COR-L47 (cell line): ENCODE measurements around the gene CISD1.
A peak's percentile ranks its signal among the peaks of the same experiment; 100 is the strongest.
"Not testable (repeated sequence)": the region's sequence is repeated elsewhere in the genome, so short reads cannot be mapped to it uniquely, and the experiment has no call there.

Source experiments
- DNase-seq: peaks from one replicate; lab custom pipeline; 2025; lab: John Stamatoyannopoulos, UW

The CISD1 gene

DNA sequence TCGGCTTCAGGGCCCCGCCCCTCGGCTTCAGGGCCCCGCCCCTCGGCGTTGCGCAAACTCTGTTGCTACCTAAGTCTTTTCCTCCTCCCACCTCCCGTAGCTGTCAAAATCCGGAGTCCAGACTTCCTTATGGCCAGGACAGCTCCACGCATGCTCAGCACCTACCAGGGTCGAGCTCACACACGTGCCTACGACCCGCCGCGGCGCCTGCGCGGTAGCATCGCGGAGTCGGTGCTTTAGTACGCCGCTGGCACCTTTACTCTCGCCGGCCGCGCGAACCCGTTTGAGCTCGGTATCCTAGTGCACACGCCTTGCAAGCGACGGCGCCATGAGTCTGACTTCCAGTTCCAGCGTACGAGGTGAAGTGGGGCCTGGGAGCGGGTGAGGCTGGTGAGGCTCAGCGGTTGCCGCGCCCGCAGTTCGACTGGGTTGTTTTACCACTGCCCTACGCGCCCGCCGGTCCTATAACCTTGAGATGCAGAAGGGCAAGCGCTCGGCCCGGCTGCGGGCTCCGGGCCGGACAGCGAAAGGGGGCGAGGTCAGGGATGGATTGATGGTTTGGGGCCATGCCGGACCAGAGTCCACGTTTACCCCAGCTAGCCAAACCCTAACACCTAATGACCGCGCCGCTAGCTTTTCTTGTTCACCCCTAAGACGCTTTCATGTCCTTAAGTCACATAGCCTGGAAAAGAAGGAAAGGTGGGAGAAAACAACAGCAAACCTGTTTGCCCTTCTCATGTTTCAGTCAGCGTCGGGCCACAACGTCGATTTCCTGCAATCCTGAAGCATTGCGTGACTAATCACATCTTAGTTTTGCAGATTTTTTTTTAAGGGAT lies at the start of gene CISD1:
TSS of gene CISD1 (plus strand) at position 217 of the 836 bp plus-strand sequence. CDS start at position 329, 112 bp downstream.
- DNase-seq = peak; percentile 99

DNA sequence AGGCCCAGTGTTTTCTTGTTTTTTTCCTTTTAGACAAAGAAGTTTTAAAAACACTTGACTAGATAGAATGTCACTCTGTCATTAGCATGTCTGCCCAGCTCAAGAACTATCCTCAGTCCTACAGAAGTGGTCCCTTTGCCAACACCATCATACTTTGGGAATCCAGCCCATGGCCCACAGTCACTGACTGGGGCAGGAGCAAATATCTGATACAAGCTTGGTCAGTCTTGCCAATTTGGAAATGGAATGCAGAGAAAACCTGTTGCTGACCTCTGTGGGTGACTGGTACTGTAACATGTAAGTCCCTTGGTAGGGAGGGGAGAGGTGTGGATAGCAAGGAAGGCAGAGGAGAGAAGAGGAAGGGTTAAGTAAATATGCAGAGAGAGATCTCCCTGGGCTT lies 49.1 kb upstream of the CISD1 start:
- no peak for DNase-seq

DNA sequence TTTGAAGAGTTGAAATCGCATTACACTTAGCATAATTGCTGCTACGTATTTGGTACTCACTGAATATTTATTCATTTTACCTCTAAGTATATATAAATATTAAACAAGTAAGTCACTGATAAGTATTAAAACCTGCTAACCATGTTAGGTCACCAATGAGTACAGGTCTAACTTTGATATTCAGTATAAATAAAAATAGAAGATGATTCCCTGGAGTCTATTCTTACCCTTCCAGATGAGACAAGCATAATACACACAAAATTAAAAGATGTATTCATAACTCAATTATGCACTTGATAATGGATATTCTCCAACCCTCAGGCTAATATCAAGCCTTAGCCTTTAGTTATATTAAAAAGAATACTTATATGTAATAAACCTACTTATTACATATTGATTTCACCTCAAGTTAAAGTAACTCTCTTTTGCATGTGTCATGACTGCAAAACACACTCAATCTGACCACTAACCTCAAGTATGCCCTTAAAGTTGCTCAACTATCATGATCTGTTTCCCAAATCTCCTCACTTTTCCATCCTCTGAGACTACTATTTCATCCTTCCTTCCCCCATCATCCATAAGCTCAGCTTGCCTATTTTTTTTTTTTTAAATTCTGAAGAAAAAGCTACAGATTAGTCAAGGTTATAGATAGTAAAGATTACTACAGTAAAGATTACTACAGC lies 48.1 kb upstream of the CISD1 start:
- DNase-seq = no peak

- DNase-seq = no peak
Observed at GRCh38 chr10:58225654-58226053, 43.3 kb upstream of the CISD1 start.

- DNase-seq = not testable (repeated sequence)
Observed at GRCh38 chr10:58229856-58230255, 39.1 kb upstream of the CISD1 start.

- DNase-seq = no peak
Observed at GRCh38 chr10:58237014-58237834, 31.7 kb upstream of the CISD1 start.

GRCh38 chr10:58239561-58240169 lies 29.3 kb upstream of the CISD1 start:
- no peak for DNase-seq

GRCh38 chr10:58240531-58240930 lies 28.4 kb upstream of the CISD1 start:
- DNase-seq = no peak

GRCh38 chr10:58241346-58241745 lies 27.6 kb upstream of the CISD1 start:
- no peak for DNase-seq

DNA sequence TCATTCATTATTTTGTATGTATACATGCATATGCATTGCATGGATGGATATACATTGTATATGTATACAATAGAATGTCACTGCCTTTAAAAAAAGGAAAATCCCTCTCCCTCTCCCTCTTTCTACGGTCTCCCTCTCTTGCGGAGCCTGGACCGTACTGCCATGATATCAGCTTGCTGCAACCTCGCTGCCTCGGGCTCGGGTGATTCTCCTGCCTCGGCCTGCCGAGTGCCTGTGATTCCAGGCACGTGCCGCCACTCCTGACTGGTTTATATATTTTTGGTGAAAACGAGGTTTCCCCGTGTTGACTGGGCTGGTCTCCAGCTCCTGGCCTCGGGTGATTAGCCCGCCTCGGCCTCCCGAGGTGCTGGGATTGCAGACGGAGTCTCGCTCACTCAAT lies 25.7 kb upstream of the CISD1 start:
- DNase-seq = no peak

GRCh38 chr10:58243801-58244200 lies 25.2 kb upstream of the CISD1 start:
- not testable (repeated sequence) for DNase-seq

DNA sequence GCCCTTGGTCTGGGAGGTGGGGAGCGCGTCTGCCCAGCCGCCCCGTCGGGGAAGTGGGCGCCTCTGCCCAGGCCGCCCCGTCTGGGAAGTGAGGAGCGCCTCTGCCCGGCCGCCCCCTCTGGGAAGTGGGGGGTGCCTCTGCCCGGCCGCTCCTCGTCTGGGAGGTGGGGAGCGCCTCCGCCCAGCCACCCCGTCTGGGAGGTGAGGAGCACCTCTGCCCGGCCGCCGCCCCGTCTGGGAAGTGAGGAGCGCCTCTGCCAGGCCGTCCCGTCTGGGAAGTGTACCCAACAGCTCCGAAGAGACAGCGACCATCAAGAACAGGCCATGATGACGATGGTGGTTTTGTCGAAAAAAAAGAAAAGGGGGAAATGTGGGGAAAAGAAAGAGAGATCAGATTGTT lies 24.7 kb upstream of the CISD1 start:
- DNase-seq = not testable (repeated sequence)

- DNase-seq = not testable (repeated sequence)
Observed at GRCh38 chr10:58244666-58245065, 24.3 kb upstream of the CISD1 start.

DNA sequence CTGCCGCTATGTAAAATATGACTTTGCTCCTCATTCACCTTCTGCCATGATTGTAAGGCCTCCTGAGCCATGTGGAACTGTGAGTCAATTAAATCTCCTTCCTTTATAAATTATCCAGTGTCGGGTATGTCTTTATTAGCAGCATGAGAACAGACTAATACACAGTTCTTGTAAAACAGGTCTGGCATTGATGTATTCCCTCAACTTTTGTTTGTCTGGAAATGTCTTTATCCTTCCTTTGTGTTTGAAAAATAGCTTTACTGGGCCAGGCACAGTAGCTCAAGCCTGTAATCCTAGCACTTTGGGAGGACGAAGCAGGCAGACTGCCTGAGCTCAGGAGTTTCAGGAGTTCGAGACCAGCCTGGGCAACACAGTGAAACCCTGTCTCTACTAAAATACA lies 15.8 kb upstream of the CISD1 start:
- DNase-seq = no peak

DNA sequence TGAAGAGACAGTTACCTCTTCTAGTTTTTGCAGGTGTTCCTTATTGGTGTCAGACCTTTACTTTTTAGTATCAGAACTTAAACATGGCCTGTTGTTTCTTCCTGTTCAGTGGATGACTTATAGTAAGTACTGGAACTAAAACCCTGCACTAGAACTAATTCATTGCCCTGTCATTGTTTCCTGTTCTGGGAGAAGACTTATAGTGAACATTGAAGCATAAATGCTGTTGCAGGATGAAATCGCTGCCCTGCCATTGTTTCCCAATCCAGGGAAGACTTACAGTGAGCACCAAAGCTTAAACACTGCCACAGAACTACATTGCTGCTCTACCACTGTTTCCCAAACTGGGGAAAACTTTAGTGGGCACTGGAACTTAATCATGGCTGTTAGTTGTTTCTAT lies 14.3 kb upstream of the CISD1 start:
- no peak for DNase-seq

DNA sequence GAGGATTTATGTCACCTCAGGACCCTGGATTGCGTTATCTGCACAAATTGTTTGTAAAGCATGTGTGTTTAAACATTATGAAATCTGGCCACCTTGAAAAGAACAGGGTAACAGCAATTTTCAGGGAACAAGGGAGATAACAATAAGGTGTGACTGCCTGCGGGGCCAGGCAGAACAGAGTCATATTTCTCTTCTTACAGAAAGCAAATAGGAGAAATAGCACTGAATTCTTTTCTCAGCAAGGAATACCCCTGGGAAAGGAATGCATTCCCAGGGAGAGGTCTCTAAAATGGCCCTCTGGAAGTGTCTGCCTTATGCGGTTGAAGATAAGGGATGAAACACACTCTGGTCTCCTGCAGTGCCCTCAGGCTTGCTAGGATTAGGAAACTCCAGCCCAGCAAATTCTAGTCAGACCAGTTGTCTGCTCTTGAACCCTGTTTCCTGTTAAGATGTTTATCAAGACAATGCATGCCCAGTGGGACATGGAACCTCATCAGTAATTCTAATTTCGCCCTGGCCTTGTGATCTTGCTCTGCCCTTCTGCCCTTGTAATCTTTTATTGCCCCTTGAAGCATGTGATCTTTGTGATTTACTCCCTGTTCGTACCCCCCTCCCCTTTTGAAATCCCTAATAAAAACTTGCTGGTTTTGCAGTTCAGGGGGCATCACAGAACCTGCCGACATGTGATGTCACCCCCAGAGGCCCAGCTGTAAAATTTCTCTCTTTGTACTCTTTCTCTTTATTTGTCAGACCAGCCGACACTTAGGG lies 12.8 kb upstream of the CISD1 start:
- DNase-seq = not testable (repeated sequence)

DNA sequence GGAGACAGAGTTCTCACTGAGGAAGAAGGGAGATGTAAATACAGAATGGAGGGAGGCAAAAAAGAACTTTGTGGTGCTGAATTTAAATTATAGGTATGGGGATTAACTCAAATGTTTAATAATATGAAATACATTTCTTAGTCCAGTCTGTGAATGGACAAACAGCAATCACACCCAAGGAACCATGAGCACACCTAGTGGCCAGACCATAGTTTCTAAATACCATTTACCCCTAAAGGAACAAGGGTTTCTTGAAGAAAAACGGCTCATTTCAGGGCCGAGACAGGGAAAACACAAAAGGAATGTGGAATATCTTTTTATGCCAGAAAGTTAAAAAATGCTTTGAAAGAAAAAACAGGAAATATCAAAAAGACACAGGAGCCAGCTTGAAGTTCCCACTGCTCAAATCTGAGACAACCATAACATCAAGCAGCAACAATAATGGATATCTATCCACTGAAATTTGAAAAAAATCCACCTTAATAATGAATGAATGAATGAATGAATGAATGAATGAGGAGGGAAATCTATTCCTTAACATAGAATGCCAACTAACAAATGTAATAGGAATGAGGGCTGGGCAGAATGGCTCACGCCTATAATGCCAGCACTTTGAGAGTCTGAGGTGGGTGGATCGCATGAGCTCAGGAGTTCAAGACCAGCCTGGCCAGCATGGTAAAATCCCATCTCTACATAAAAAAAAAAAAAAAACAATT lies 9.8 kb upstream of the CISD1 start:
- no peak for DNase-seq

- no peak for DNase-seq
Observed at GRCh38 chr10:58260334-58260733, 8.6 kb upstream of the CISD1 start.

GRCh38 chr10:58262766-58263165 lies 6.2 kb upstream of the CISD1 start:
- DNase-seq = no peak

DNA sequence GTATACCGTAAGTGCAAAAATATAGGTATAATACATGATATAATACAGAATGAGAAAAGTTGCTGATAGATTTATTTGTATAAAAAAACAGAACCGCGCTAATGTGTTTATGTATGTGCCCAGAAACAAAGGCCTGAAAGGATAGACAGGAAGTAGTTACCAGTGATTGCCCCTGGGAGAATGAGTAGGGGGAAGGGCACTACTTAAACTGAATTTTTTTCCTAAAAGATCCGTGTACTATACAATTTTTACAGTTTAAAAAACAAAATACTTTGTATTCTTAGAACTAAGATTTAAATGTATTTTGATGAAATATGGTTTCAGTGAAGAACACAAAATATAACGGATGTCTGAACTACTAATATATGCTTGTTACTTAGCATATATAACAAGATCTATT lies 4.2 kb upstream of the CISD1 start:
- peak; percentile 16 for DNase-seq

DNA sequence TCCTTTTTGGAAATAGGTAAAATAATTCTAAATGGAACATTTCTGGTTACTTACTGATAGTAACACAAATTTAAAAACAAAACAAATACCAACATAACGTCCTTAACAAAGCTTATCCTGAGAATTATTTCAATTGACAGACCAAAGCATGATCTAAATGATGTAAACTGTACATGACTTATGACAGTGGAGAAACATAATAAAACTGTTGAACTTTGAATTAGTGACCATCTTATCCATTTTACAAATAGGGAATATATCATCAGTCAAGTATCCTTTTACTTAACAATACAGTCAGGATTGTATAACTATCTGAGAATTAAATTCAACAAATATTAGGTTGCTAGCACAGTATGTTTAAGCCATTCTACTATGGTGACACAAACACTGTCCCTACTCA lies 3.7 kb upstream of the CISD1 start:
- DNase-seq = no peak
